GM23248 (cell line): Measurements from ENCODE around the gene MEST. TPM values are rescaled to one million over a fixed set of nuclear protein-coding genes. Genes with fewer than 3 reads are reported as not detected.
"Not testable (repeated sequence)": the region's sequence is repeated elsewhere in the genome, so short reads cannot be mapped to it uniquely, and the experiment has no call there.

Source experiments
- DNase-seq: peaks from one replicate; pipeline ENCODE4 v3.0.0-alpha.2; 2015
- H2AFZ ChIP-seq: fragments of 200-600 bp; sonication (generic); 2 replicates; pipeline ENCODE4 v1.6.1; 2016; ENCODE audit warnings: antibody characterized with exemption
- H3F3A ChIP-seq: fragments of 200-600 bp; sonication (generic); 2 replicates; pipeline ENCODE4 v1.6.1; 2016; ENCODE audit warnings: mild to moderate bottlenecking, antibody characterized with exemption, mixed run types; ENCODE audit not compliant: insufficient read depth
- H3K27ac ChIP-seq: fragments of 200-600 bp; sonication (generic); 2 replicates; pipeline ENCODE4 v1.5.1; 2016; ENCODE audit warnings: mild to moderate bottlenecking
- H3K27me3 ChIP-seq: fragments of 200-600 bp; sonication (generic); replicated peaks from 2 replicates; pipeline ENCODE4 v1.6.1; 2016; ENCODE audit warnings: mild to moderate bottlenecking; ENCODE audit not compliant: insufficient read depth
- H3K36me3 ChIP-seq: fragments of 200-600 bp; sonication (generic); 2 replicates; pipeline ENCODE4 v1.6.1; 2016; ENCODE audit warnings: low read depth, mild to moderate bottlenecking
- H3K4me1 ChIP-seq: fragments of 200-600 bp; sonication (generic); 2 replicates; pipeline ENCODE4 v1.6.1; 2016; ENCODE audit warnings: mild to moderate bottlenecking; ENCODE audit not compliant: insufficient read depth
- H3K4me2 ChIP-seq: fragments of 200-600 bp; sonication (generic); one replicate; pipeline ENCODE4 v1.6.1; 2016; ENCODE audit warnings: mild to moderate bottlenecking; ENCODE audit not compliant: unreplicated experiment
- H3K4me3 ChIP-seq: fragments of 200-600 bp; sonication (generic); 2 replicates; pipeline ENCODE4 v1.5.1; 2016; ENCODE audit warnings: mild to moderate bottlenecking
- H3K79me2 ChIP-seq: fragments of 200-600 bp; sonication (generic); 2 replicates; pipeline ENCODE4 v1.6.1; 2016; ENCODE audit warnings: mild to moderate bottlenecking; ENCODE audit not compliant: insufficient read depth
- H3K9ac ChIP-seq: fragments of 200-600 bp; sonication (generic); 2 replicates; pipeline ENCODE4 v1.6.1; 2016; ENCODE audit warnings: mild to moderate bottlenecking
- H3K9me2 ChIP-seq: fragments of 200-600 bp; sonication (generic); 2 replicates; pipeline ENCODE4 v1.6.1; 2016; ENCODE audit warnings: mixed run types, mild to moderate bottlenecking, moderate library complexity; ENCODE audit not compliant: insufficient read depth
- H3K9me3 ChIP-seq: fragments of 200-600 bp; sonication (generic); one replicate; pipeline ENCODE4 v1.6.1; 2017; ENCODE audit warnings: low read depth
- H4K20me1 ChIP-seq: fragments of 200-600 bp; sonication (generic); 2 replicates; pipeline ENCODE4 v1.6.0; 2016; ENCODE audit not compliant: insufficient read depth
- EZH2 ChIP-seq: fragments of 200-600 bp; sonication (generic); IDR thresholded peaks from 2 replicates; pipeline ENCODE4 v1.6.1; 2018; ENCODE audit warnings: antibody characterized with exemption, mild to moderate bottlenecking; ENCODE audit not compliant: insufficient read depth, poor library complexity, severe bottlenecking
- EZH2phosphoT487 ChIP-seq: fragments of 200-600 bp; sonication (generic); IDR thresholded peaks from 2 replicates; pipeline ENCODE4 v1.6.1; 2018; ENCODE audit warnings: antibody characterized with exemption, moderate library complexity, mild to moderate bottlenecking, low read depth; ENCODE audit not compliant: insufficient read depth
- WGBS, 2 experiments: methylation state at CpG; one replicate each; pipeline ENCODE4 v1.1.6; 2015 to 2017; ENCODE audit warnings: low lambda C conversion rate in 2 of 2, low coverage in 1 of 2; ENCODE audit errors: missing lambda C conversion rate in 2 of 2; 5-methylcytosine and 5-hydroxymethylcytosine counted together
- in situ Hi-C: fragments of 300-500 bp; cut with MboI; formaldehyde crosslinking; loops from 2 replicates; pipeline ENCODE4 v1.15.0; 2020
- polyA plus RNA-seq: library from polyadenylated mRNA; unstranded; fragments of >200 nt; fragmentation: Nextera tagmentation; extraction: Ambion mirVana; gene quantifications from 2 replicates; pipeline ENCODE4 v1.2.1, GENCODE V29; 2016
- total RNA-seq: library from RNA; depleted of rRNA; stranded (reverse); fragments of >200 nt; shearing (Covaris generic); gene quantifications from 2 replicates; pipeline ENCODE4 v1.2.3, GENCODE V29; 2014

Gene MEST
- total and polyA plus RNA-seq, 2 experiments from 2014 or later = 8.5 to 12.6 TPM

DNA sequence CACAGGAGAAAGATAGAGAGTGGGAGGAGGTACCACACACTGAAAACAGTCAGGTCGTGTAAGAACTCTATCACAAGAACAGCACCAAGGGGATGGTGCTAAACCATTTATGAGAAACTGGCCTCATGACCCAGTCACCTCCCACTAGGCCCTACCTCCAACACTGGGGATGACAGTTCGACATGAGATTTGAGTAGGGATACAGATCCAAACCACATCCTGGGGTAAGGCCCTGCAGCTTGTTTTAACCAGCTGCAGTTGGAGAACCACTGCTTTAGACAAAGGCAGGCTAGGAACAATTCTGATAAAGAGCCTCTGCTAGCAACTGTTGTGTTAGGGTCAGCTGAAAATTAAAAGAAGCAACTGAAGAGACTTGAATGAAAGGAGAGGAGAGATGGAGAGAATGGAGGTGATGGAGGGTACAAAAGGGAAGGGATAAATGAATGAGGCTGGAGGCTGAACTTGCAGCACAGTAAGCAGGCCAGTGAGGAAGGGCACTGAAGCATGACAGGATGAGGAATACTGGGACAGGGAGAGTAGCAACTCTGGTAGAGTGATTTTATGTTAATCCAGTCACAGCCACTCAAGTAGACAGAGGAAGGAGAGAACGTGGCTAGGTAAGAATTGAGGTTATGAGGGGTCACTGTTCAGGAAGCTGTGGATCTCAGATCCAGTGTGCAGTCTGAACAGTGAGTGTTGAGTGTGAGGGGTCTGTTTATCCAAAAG, 23.6 kb downstream of the MEST start:
- Histone ChIP-seq H3K36me3 (no peaks in the 10 kb centered on the region), H3K27me3 (no peaks in the 10 kb centered on the region), H2AFZ (no peak overlapping the region), H4K20me1 (no peaks in the 10 kb centered on the region), H3K4me2 (no peak overlapping the region), H3F3A (no peaks in the 10 kb centered on the region), H3K9me3 (no peaks in the 10 kb centered on the region), H3K4me1 (no peaks in the 10 kb centered on the region), H3K4me3 (no peak overlapping the region), H3K9me2 (no peaks in the 10 kb centered on the region), H3K9ac (no peak overlapping the region), H3K27ac (no peak overlapping the region), H3K79me2 (no peaks in the 10 kb centered on the region)
- in situ Hi-C loops = no loop called here
- no peak for DNase-seq
- WGBS, 2 experiments = 74 to 79% methylated on average over 3 of the region's 3 CpGs
- TF ChIP-seq EZH2phosphoT487 = no peak
- no peak for TF ChIP-seq EZH2

DNA sequence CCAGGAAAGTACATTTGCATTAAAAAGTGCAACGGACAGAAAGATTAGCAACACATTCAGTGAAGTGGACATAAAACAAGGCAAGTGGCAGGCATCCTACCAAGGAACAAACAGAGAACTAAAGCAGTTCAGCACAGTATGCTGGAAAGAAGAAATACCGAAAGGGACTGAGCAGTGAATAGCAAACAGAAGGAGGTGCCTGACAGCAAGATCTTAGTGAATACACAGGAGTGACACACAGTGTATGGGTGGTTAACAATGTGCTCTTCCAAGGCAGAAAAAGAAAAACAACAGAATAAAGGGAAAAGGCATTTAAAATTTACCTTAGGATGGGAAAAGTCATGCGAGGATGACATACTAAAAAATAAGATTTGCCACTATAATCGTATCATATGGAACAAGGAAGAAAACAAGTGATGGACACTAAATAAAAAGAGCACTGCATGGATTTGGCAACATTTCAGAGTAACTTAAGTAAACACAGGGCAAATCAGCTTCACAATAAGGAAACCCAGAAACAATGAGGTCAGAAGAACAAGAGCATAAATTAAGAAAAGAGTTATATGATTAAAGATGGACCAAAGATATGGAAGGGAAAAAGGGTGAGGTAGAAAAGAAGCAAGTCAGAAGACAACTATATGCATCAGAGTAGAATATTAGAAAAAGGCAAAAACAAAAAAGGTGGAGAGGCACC, 29.5 kb downstream of the MEST start:
- Histone ChIP-seq H3K9ac (no peak overlapping the region), H3K4me3 (no peak overlapping the region), H2AFZ (no peak overlapping the region), H3K4me2 (no peak overlapping the region), H3K9me2 (no peaks in the 10 kb centered on the region), H3F3A (no peaks in the 10 kb centered on the region), H3K36me3 (no peaks in the 10 kb centered on the region), H3K27me3 (no peaks in the 10 kb centered on the region), H3K27ac (no peak overlapping the region), H3K9me3 (no peaks in the 10 kb centered on the region), H3K4me1 (no peaks in the 10 kb centered on the region), H3K79me2 (no peaks in the 10 kb centered on the region), H4K20me1 (no peaks in the 10 kb centered on the region)
- no peak for DNase-seq
- in situ Hi-C loops = no loop called here
- 76 to 78% methylated on average over 4 of the region's 4 CpGs for WGBS, 2 experiments
- TF ChIP-seq EZH2phosphoT487 = no peak
- TF ChIP-seq EZH2 = no peak

- H3K79me2 ChIP-seq, H3K27ac ChIP-seq, H3K4me2 ChIP-seq, H3F3A ChIP-seq, H3K9me3 ChIP-seq, H3K9ac ChIP-seq, H2AFZ ChIP-seq, H3K36me3 ChIP-seq, H3K9me2 ChIP-seq, in situ Hi-C loops, H3K27me3 ChIP-seq, H3K4me3 ChIP-seq, H3K4me1 ChIP-seq, H4K20me1 ChIP-seq, DNase-seq: not testable (repeated sequence)
- WGBS, 2 experiments = 89 to 92% methylated on average over 14 to 17 of the region's 17 CpGs
These were observed 31.7 kb downstream of the MEST start for GRCh38 chr7:130523519-130524125.

GRCh38 chr7:130524628-130525027, 32.7 kb downstream of the MEST start:
- Histone ChIP-seq H3K27ac (no peak overlapping the region), H3K4me1 (no peaks in the 10 kb centered on the region), H2AFZ (no peak overlapping the region), H3K9ac (no peak overlapping the region), H3K9me3 (no peaks in the 10 kb centered on the region), H3K9me2 (no peaks in the 10 kb centered on the region), H3K4me3 (no peak overlapping the region), H3K27me3 (no peaks in the 10 kb centered on the region), H4K20me1 (no peaks in the 10 kb centered on the region), H3F3A (no peaks in the 10 kb centered on the region), H3K36me3 (no peaks in the 10 kb centered on the region), H3K4me2 (no peak overlapping the region), H3K79me2 (no peaks in the 10 kb centered on the region)
- in situ Hi-C loops = no loop called here
- no peak for DNase-seq
- WGBS, 2 experiments = 74 to 78% methylated on average over 5 of the region's 5 CpGs
- TF ChIP-seq EZH2phosphoT487 (no peak), EZH2 (no peak)

GRCh38 chr7:130527752-130528355, 36.0 kb downstream of the MEST start:
- in situ Hi-C loops, H2AFZ ChIP-seq, H3K9ac ChIP-seq, H3K4me3 ChIP-seq, H3K27me3 ChIP-seq, DNase-seq, H3K9me2 ChIP-seq, H3F3A ChIP-seq, H4K20me1 ChIP-seq, H3K4me1 ChIP-seq, H3K27ac ChIP-seq, H3K79me2 ChIP-seq, H3K9me3 ChIP-seq, H3K36me3 ChIP-seq, H3K4me2 ChIP-seq: not testable (repeated sequence)
- WGBS, 2 experiments = 85 to 87% methylated on average over 13 to 17 of the region's 17 CpGs
